ENCODE measurements around the gene MED9. TPM values are rescaled to one million over a fixed set of nuclear protein-coding genes. Genes with fewer than 3 reads are reported as not detected.

MED9 gene
- total and polyA plus RNA-seq, 4 donors, result 6.4 to 12.5 (median 8.8) TPM

GRCh38 chr17:17515934-17516930 lies 39.4 kb downstream of the MED9 start:
- no peak for DNase-seq (ENCODE audit: low spot score)
- Histone ChIP-seq H3K36me3 (ENCODE audit: control insufficient read depth in 4 of 4, insufficient read depth in 3 of 4, low read depth in 1 of 4, low read length in 3 of 4) (peaks cover 0 to 28% (median 7%) of the 10 kb centered on the region in 4 donors), H3K27me3 (ENCODE audit: control insufficient read depth in 4 of 4, insufficient read depth in 4 of 4, low read length in 3 of 4) (no peaks in the 10 kb centered on the region), H3K9me3 (ENCODE audit: control insufficient read depth in 4 of 4, low read length in 3 of 4) (no peaks in the 10 kb centered on the region), H3K4me3 (ENCODE audit: low read depth in 1 of 3, low read length in 3 of 3) (no peak overlapping the region), H3K4me1 (ENCODE audit: control insufficient read depth in 4 of 4, insufficient read depth in 4 of 4, low read length in 3 of 4) (no peaks in the 10 kb centered on the region), H3K9ac (ENCODE audit: low read depth in 1 of 2, low read length in 2 of 2) (no peak overlapping the region), H3K27ac (ENCODE audit: low read depth in 1 of 2, low read length in 2 of 2) (no peak overlapping the region)
- no peak for TF ChIP-seq TAF1 (conservative IDR thresholded peaks at IDR 0.05)
- TF ChIP-seq GABPA (IDR thresholded peaks at IDR 0.05 in 1 of 2, conservative IDR thresholded peaks at IDR 0.05 in 1 of 2), result no peak
- no peak for TF ChIP-seq MAX (IDR thresholded peaks at IDR 0.05)
- no peak for TF ChIP-seq EGR1 (IDR thresholded peaks at IDR 0.05; ENCODE audit: low read depth in 2 of 2)
- TF ChIP-seq RXRA (IDR thresholded peaks at IDR 0.05), result no peak
- no peak for TF ChIP-seq HNF4A (conservative IDR thresholded peaks at IDR 0.05)
- no peak for TF ChIP-seq RAD21 (IDR thresholded peaks at IDR 0.05)
- no peak for TF ChIP-seq ATF3 (IDR thresholded peaks at IDR 0.05)
- no peak for TF ChIP-seq NR2F2 (IDR thresholded peaks at IDR 0.05)
- no peak for TF ChIP-seq FOXA1 (IDR thresholded peaks at IDR 0.05)
- TF ChIP-seq REST (IDR thresholded peaks at IDR 0.05), result no peak
- TF ChIP-seq CTCF (IDR thresholded peaks at IDR 0.05; ENCODE audit: low read depth, low read length, missing input control), result no peak
- TF ChIP-seq ZBTB33 (IDR thresholded peaks at IDR 0.05), result no peak
- no peak for TF ChIP-seq SP1 (IDR thresholded peaks at IDR 0.05)
- TF ChIP-seq FOXA2 (IDR thresholded peaks at IDR 0.05), result no peak
- WGBS, result 89% methylated on average over 21 of the region's 21 CpGs

Data from liver (tissue), 9 donors.